HEK293 (cell line): ENCODE data around the gene ADPRHL1.

Source experiments
- CTCF ChIA-PET: fragments of 350-600 bp; formaldehyde crosslinking; extraction: SDS; loops from one replicate; lab custom pipeline; 2021; ENCODE audit warnings: antibody characterized with exemption; lab: Yijun Ruan, JAX
- POLR2A ChIA-PET: fragments of 300-600 bp; formaldehyde crosslinking; extraction: SDS; loops from one replicate; lab custom pipeline; 2020; ENCODE audit warnings: antibody characterized with exemption, inconsistent platforms; lab: Yijun Ruan, JAX
- H3K27ac ChIP-seq: fragments of 200-500 bp; sonication (Bioruptor generic); 2 replicates; pipeline ENCODE4 v1.5.1; 2014; ENCODE audit warnings: low read depth, low read length, control low read depth, inconsistent platforms; ENCODE audit errors: extremely low read depth
- H3K36me3 ChIP-seq, 2 experiments: fragments of 200-500 bp in 1 of 2; sonication (Bioruptor generic) in 1 of 2; 1 replicate in 1 of 2; 2 replicates in 1 of 2; pipeline ENCODE4 v1.5.1; 2014 to 2017; ENCODE audit warnings: inconsistent platforms in 2 of 2, low read length in 2 of 2; ENCODE audit not compliant: control insufficient read depth in 2 of 2, insufficient read depth in 1 of 2
- H3K4me1 ChIP-seq: fragments of 200-500 bp; sonication (Bioruptor generic); 2 replicates; pipeline ENCODE4 v1.5.1; 2014; ENCODE audit warnings: mild to moderate bottlenecking, low read length, inconsistent platforms; ENCODE audit not compliant: control insufficient read depth, insufficient read depth
- H3K4me3 ChIP-seq: 2 replicates; pipeline ENCODE4 v1.5.1; 2011; ENCODE audit warnings: low read depth, mild to moderate bottlenecking, control low read depth, low read length, moderate library complexity
- H3K9me3 ChIP-seq: fragments of 200-500 bp; sonication (Bioruptor generic); 2 replicates; pipeline ENCODE4 v1.5.1; 2014; ENCODE audit warnings: low read depth, low read length, inconsistent platforms; ENCODE audit not compliant: control insufficient read depth, insufficient read depth
- KLF1 ChIP-seq: fragments of 450-650 bp; formaldehyde crosslinking; IDR thresholded peaks from 2 replicates; pipeline ENCODE4 v1.5.1; 2016; ENCODE audit warnings: missing biosample characterization, missing genetic modification characterization
- KLF10 ChIP-seq: fragments of 450-650 bp; IDR thresholded peaks from 2 replicates; pipeline ENCODE4 v1.5.1; 2018; ENCODE audit warnings: missing biosample characterization, mild to moderate bottlenecking, missing genetic modification characterization
- OSR2 ChIP-seq: fragments of 450-650 bp; formaldehyde crosslinking; IDR thresholded peaks from 2 replicates; pipeline ENCODE4 v1.5.1; 2016; ENCODE audit warnings: missing biosample characterization, missing genetic modification characterization
- OVOL3 ChIP-seq: fragments of 450-650 bp; formaldehyde crosslinking; IDR thresholded peaks from 2 replicates; pipeline ENCODE4 v1.5.1; 2016; ENCODE audit warnings: missing biosample characterization, missing genetic modification characterization
- SCRT2 ChIP-seq: fragments of 450-650 bp; formaldehyde crosslinking; IDR thresholded peaks from 2 replicates; pipeline ENCODE4 v1.5.1; 2016; ENCODE audit warnings: missing biosample characterization, missing genetic modification characterization
- SETDB1 ChIP-seq: IDR thresholded peaks from one replicate; pipeline ENCODE4 v1.6.1; 2017; ENCODE audit warnings: mild to moderate bottlenecking, low read length, moderate library complexity, mixed read lengths; ENCODE audit not compliant: insufficient read length
- SP3 ChIP-seq: fragments of 450-650 bp; formaldehyde crosslinking; IDR thresholded peaks from 2 replicates; pipeline ENCODE4 v1.5.1; 2016; ENCODE audit warnings: missing biosample characterization, missing genetic modification characterization
- ZBTB20 ChIP-seq: fragments of 450-650 bp; formaldehyde crosslinking; IDR thresholded peaks from 2 replicates; pipeline ENCODE4 v1.5.1; 2016; ENCODE audit warnings: missing biosample characterization, missing genetic modification characterization
- ZBTB48 ChIP-seq: fragments of 450-650 bp; formaldehyde crosslinking; IDR thresholded peaks from 2 replicates; pipeline ENCODE4 v1.5.1; 2016; ENCODE audit warnings: missing biosample characterization, missing genetic modification characterization
- ZNF211 ChIP-seq: fragments of 450-650 bp; formaldehyde crosslinking; IDR thresholded peaks from 2 replicates; pipeline ENCODE4 v1.5.1; 2016; ENCODE audit warnings: low read depth, missing biosample characterization, missing genetic modification characterization
- ZNF266 ChIP-seq: fragments of 450-650 bp; formaldehyde crosslinking; IDR thresholded peaks from 2 replicates; pipeline ENCODE4 v1.5.1; 2016; ENCODE audit warnings: missing biosample characterization, missing genetic modification characterization, low read depth
- ZNF274 ChIP-seq, 2 experiments: fragments of 200-500 bp in 1 of 2; fragments of 450-650 bp in 1 of 2; sonication (Bioruptor generic) in 1 of 2; formaldehyde crosslinking in 1 of 2; IDR thresholded peaks; 2 replicates each; pipeline versions ENCODE4 v1.5.1 to v1.6.1; 2014 to 2016; ENCODE audit warnings: borderline replicate concordance in 1 of 2, inconsistent platforms in 1 of 2, low read length in 1 of 2, missing biosample characterization in 1 of 2, missing genetic modification characterization in 1 of 2
- ZNF335 ChIP-seq: fragments of 450-650 bp; formaldehyde crosslinking; conservative IDR thresholded peaks from 2 replicates; pipeline ENCODE4 v1.5.1; 2016; ENCODE audit warnings: missing biosample characterization, missing genetic modification characterization
- ZNF473 ChIP-seq: fragments of 450-650 bp; formaldehyde crosslinking; IDR thresholded peaks from 2 replicates; pipeline ENCODE4 v1.5.1; 2017; ENCODE audit warnings: missing biosample characterization, missing genetic modification characterization
- ZNF48 ChIP-seq: fragments of 450-650 bp; formaldehyde crosslinking; IDR thresholded peaks from 2 replicates; pipeline ENCODE4 v1.5.1; 2016; ENCODE audit warnings: missing biosample characterization, missing genetic modification characterization
- ZNF521 ChIP-seq: fragments of 450-650 bp; formaldehyde crosslinking; IDR thresholded peaks from 2 replicates; pipeline ENCODE4 v1.5.1; 2017; ENCODE audit warnings: missing biosample characterization, mild to moderate bottlenecking, missing genetic modification characterization
- ZNF548 ChIP-seq: fragments of 450-650 bp; formaldehyde crosslinking; IDR thresholded peaks from 2 replicates; pipeline ENCODE4 v1.5.1; 2016; ENCODE audit warnings: missing biosample characterization, missing genetic modification characterization
- ZNF610 ChIP-seq: fragments of 450-650 bp; formaldehyde crosslinking; IDR thresholded peaks from 2 replicates; pipeline ENCODE4 v1.5.1; 2016; ENCODE audit warnings: missing biosample characterization, missing genetic modification characterization, borderline replicate concordance
- ZNF623 ChIP-seq: fragments of 450-650 bp; formaldehyde crosslinking; IDR thresholded peaks from 2 replicates; pipeline ENCODE4 v1.5.1; 2016; ENCODE audit warnings: missing biosample characterization, missing genetic modification characterization
- ZNF626 ChIP-seq: fragments of 450-650 bp; sonication (Bioruptor Pico); formaldehyde crosslinking; IDR thresholded peaks from 2 replicates; pipeline ENCODE4 v1.5.1; 2018; ENCODE audit warnings: missing biosample characterization, missing genetic modification characterization, inconsistent platforms
- ZNF664 ChIP-seq: fragments of 450-650 bp; formaldehyde crosslinking; IDR thresholded peaks from 2 replicates; pipeline ENCODE4 v1.5.1; 2016; ENCODE audit warnings: missing biosample characterization, missing genetic modification characterization
- ZNF792 ChIP-seq: fragments of 450-650 bp; formaldehyde crosslinking; IDR thresholded peaks from 2 replicates; pipeline ENCODE4 v1.5.1; 2016; ENCODE audit warnings: missing biosample characterization, missing genetic modification characterization
- TF ChIP-seq, protein P1 (sequence below): fragments of 450-650 bp; formaldehyde crosslinking; IDR thresholded peaks from 2 replicates; pipeline ENCODE4 v1.5.1; 2016; ENCODE audit warnings: missing biosample characterization, missing genetic modification characterization
- TF ChIP-seq, protein P2 (sequence below): fragments of 450-650 bp; formaldehyde crosslinking; IDR thresholded peaks from 2 replicates; pipeline ENCODE4 v1.5.1; 2017; ENCODE audit warnings: missing biosample characterization, missing genetic modification characterization
- TF ChIP-seq, protein P3 (sequence below): fragments of 450-650 bp; IDR thresholded peaks from 2 replicates; pipeline ENCODE4 v1.5.1; 2018; ENCODE audit warnings: missing biosample characterization, missing genetic modification characterization
- TF ChIP-seq, protein P4 (sequence below): fragments of 450-650 bp; formaldehyde crosslinking; IDR thresholded peaks from 2 replicates; pipeline ENCODE4 v1.5.0; 2017; ENCODE audit warnings: missing biosample characterization, missing genetic modification characterization, borderline replicate concordance
- TF ChIP-seq, protein P5 (sequence below): fragments of 450-650 bp; formaldehyde crosslinking; IDR thresholded peaks from 2 replicates; pipeline ENCODE4 v1.5.1; 2016; ENCODE audit warnings: missing biosample characterization, missing genetic modification characterization, borderline replicate concordance

ADPRHL1 gene

DNA sequence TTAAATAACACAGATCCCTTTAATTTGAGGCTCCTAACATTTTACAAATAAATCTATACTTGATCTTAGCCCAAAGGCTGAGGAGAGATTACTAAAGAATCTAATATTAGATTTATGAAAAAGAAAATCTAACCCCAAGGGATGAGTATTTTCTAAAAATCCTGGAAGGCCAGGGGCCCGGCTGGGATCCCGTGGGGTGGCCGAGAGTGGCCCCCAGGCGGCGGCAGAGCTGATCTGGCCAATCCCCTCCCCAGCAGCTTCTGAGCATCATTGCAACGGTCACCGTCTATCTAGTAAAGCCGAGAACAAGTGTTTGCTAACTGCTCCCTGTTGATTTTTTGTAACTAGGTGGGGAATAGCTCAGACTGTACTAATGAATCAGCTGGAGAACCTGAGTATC lies 37.5 kb downstream of the ADPRHL1 start (continued):
- TF ChIP-seq, protein P1, sequence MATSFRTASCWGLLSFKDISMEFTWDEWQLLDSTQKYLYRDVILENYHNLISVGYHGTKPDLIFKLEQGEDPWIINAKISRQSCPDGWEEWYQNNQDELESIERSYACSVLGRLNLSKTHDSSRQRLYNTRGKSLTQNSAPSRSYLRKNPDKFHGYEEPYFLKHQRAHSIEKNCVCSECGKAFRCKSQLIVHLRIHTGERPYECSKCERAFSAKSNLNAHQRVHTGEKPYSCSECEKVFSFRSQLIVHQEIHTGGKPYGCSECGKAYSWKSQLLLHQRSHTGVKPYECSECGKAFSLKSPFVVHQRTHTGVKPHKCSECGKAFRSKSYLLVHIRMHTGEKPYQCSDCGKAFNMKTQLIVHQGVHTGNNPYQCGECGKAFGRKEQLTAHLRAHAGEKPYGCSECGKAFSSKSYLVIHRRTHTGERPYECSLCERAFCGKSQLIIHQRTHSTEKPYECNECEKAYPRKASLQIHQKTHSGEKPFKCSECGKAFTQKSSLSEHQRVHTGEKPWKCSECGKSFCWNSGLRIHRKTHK (tag by site-specific recombination), result no peak
- TF ChIP-seq ZNF266 (no peak), ZNF610 (tag by site-specific recombination) (no peak), ZNF48 (tag by site-specific recombination) (no peak), ZNF274 (IDR thresholded peaks at IDR 0.05; ENCODE audit: low read length) (no peak), ZNF274 (tag by site-specific recombination; IDR thresholded peaks at IDR 0.05; ENCODE audit: borderline replicate concordance) (no peak)
- TF ChIP-seq, protein P2, sequence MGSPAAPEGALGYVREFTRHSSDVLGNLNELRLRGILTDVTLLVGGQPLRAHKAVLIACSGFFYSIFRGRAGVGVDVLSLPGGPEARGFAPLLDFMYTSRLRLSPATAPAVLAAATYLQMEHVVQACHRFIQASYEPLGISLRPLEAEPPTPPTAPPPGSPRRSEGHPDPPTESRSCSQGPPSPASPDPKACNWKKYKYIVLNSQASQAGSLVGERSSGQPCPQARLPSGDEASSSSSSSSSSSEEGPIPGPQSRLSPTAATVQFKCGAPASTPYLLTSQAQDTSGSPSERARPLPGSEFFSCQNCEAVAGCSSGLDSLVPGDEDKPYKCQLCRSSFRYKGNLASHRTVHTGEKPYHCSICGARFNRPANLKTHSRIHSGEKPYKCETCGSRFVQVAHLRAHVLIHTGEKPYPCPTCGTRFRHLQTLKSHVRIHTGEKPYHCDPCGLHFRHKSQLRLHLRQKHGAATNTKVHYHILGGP (tag by site-specific recombination), result no peak
- TF ChIP-seq, protein P3, sequence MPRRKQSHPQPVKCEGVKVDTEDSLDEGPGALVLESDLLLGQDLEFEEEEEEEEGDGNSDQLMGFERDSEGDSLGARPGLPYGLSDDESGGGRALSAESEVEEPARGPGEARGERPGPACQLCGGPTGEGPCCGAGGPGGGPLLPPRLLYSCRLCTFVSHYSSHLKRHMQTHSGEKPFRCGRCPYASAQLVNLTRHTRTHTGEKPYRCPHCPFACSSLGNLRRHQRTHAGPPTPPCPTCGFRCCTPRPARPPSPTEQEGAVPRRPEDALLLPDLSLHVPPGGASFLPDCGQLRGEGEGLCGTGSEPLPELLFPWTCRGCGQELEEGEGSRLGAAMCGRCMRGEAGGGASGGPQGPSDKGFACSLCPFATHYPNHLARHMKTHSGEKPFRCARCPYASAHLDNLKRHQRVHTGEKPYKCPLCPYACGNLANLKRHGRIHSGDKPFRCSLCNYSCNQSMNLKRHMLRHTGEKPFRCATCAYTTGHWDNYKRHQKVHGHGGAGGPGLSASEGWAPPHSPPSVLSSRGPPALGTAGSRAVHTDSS (tag by site-specific recombination), result no peak

DNA sequence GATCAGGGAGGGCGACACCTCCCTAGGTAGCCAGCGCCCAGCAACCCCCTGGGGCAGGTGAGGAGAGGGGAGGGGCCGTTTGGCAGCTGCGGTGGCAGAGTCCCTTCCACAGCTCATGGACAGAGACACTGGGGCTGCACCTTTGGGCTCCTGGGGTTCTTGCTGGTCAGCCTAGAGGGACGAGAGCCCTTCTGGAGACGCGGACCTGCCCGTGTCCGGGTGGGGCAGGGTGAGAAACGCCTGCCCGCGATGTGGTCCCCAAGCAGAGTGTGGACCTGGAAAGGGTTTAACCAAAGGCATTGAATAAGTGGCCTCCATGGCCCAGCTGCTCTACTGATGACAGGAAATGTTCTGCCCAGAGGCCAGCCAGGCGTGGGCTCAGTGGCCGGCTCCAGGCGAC lies 38.3 kb downstream of the ADPRHL1 start:
- Histone ChIP-seq H3K4me3 (no peak overlapping the region), H3K9me3 (no peaks in the 10 kb centered on the region), H3K27ac (no peak overlapping the region), H3K4me1 (no peaks in the 10 kb centered on the region), H3K36me3 (no peaks in the 10 kb centered on the region)
- POLR2A ChIA-PET, result no interaction called here
- CTCF ChIA-PET, result no interaction called here
- TF ChIP-seq ZNF664 (tag by site-specific recombination) (no peak), SCRT2 (no peak), ZNF211 (tag by site-specific recombination) (no peak), ZNF623 (tag by site-specific recombination) (no peak), SP3 (tag by site-specific recombination) (no peak), ZNF626 (tag by site-specific recombination) (no peak), ZNF335 (tag by site-specific recombination) (no peak), OSR2 (tag by site-specific recombination) (no peak), OVOL3 (tag by site-specific recombination) (no peak), ZNF792 (tag by site-specific recombination) (no peak), SETDB1 (no peak), KLF1 (tag by site-specific recombination) (no peak), ZBTB48 (tag by site-specific recombination) (no peak), KLF10 (tag by site-specific recombination) (no peak), ZBTB20 (no peak), ZNF548 (tag by site-specific recombination) (no peak), ZNF521 (no peak), ZNF473 (tag by site-specific recombination) (no peak)
- TF ChIP-seq, protein P4, sequence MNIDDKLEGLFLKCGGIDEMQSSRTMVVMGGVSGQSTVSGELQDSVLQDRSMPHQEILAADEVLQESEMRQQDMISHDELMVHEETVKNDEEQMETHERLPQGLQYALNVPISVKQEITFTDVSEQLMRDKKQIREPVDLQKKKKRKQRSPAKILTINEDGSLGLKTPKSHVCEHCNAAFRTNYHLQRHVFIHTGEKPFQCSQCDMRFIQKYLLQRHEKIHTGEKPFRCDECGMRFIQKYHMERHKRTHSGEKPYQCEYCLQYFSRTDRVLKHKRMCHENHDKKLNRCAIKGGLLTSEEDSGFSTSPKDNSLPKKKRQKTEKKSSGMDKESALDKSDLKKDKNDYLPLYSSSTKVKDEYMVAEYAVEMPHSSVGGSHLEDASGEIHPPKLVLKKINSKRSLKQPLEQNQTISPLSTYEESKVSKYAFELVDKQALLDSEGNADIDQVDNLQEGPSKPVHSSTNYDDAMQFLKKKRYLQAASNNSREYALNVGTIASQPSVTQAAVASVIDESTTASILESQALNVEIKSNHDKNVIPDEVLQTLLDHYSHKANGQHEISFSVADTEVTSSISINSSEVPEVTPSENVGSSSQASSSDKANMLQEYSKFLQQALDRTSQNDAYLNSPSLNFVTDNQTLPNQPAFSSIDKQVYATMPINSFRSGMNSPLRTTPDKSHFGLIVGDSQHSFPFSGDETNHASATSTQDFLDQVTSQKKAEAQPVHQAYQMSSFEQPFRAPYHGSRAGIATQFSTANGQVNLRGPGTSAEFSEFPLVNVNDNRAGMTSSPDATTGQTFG, result no peak
- TF ChIP-seq, protein P5, sequence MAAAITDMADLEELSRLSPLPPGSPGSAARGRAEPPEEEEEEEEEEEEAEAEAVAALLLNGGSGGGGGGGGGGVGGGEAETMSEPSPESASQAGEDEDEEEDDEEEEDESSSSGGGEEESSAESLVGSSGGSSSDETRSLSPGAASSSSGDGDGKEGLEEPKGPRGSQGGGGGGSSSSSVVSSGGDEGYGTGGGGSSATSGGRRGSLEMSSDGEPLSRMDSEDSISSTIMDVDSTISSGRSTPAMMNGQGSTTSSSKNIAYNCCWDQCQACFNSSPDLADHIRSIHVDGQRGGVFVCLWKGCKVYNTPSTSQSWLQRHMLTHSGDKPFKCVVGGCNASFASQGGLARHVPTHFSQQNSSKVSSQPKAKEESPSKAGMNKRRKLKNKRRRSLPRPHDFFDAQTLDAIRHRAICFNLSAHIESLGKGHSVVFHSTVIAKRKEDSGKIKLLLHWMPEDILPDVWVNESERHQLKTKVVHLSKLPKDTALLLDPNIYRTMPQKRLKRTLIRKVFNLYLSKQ (tag by site-specific recombination), result no peak
- TF ChIP-seq, all 188 proteins: peak for 0
